HepG2 (cell line): ENCODE measurements around the gene VAV2. TPM values are rescaled to one million over a fixed set of nuclear protein-coding genes. Genes with fewer than 3 reads are reported as not detected.

Experiments
- AHR ChIP-seq: IDR thresholded peaks from 2 replicates; pipeline ENCODE4 v1.6.1; 2018; ENCODE audit warnings: missing genetic modification reagents, missing compliant biosample characterization
- BCL6 ChIP-seq: IDR thresholded peaks from 2 replicates; pipeline ENCODE4 v1.6.1; 2016; ENCODE audit warnings: missing genetic modification reagents, missing compliant biosample characterization
- GABPA ChIP-seq, 2 experiments: IDR thresholded peaks; 2 replicates each; pipeline ENCODE4 v1.6.1; 2011 to 2016; ENCODE audit warnings: low read depth in 2 of 2, low read length in 1 of 2, missing biosample characterization in 1 of 2, missing genetic modification characterization in 1 of 2
- KDM2A ChIP-seq: sonication (generic); formaldehyde crosslinking; IDR thresholded peaks from 2 replicates; pipeline ENCODE4 v1.4.0; 2020; ENCODE audit warnings: low read depth, missing genetic modification reagents, borderline replicate concordance
- NFYB ChIP-seq: sonication (generic); formaldehyde crosslinking; IDR thresholded peaks from 2 replicates; pipeline ENCODE4 v1.4.0; 2020; ENCODE audit warnings: missing genetic modification reagents
- RARA ChIP-seq: IDR thresholded peaks from 2 replicates; pipeline ENCODE4 v1.6.1; 2016; ENCODE audit warnings: missing genetic modification reagents, missing compliant biosample characterization
- SPEN ChIP-seq: sonication (generic); formaldehyde crosslinking; IDR thresholded peaks from 2 replicates; pipeline ENCODE4 v1.5.1; 2020; ENCODE audit warnings: low read depth, mild to moderate bottlenecking, missing genetic modification reagents
- TARDBP ChIP-seq: sonication (generic); formaldehyde crosslinking; IDR thresholded peaks from 2 replicates; pipeline ENCODE4 v1.8.0; 2022; ENCODE audit warnings: mild to moderate bottlenecking, missing genetic modification reagents
- YEATS4 ChIP-seq: sonication (generic); formaldehyde crosslinking; IDR thresholded peaks from 2 replicates; pipeline ENCODE4 v1.4.0; 2020; ENCODE audit warnings: missing genetic modification reagents, borderline replicate concordance
- ZNF232 ChIP-seq: sonication (generic); formaldehyde crosslinking; IDR thresholded peaks from 2 replicates; pipeline ENCODE4 v1.4.0; 2020; ENCODE audit warnings: missing genetic modification reagents, borderline replicate concordance
- ZNF235 ChIP-seq: sonication (generic); formaldehyde crosslinking; IDR thresholded peaks from 2 replicates; pipeline ENCODE4 v1.8.1; 2023; ENCODE audit warnings: mild to moderate bottlenecking, missing genetic modification reagents, borderline replicate concordance
- ZNF614 ChIP-seq: IDR thresholded peaks from 2 replicates; pipeline ENCODE4 v1.6.1; 2018; ENCODE audit warnings: missing biosample characterization, missing genetic modification reagents, inconsistent platforms, borderline replicate concordance
- ZNF746 ChIP-seq: sonication (generic); formaldehyde crosslinking; IDR thresholded peaks from 2 replicates; pipeline ENCODE4 v1.8.0; 2022; ENCODE audit warnings: mild to moderate bottlenecking, missing genetic modification reagents
- polyA plus RNA-seq, 8 experiments: library from polyadenylated mRNA; depleted of rRNA in 3 of 8; stranded (reverse) in 7 of 8; unstranded in 1 of 8; fragments of >200 nt; fragmentation: Illumina TruSeq in 4 of 8; extraction: Trizol in 4 of 8; gene quantifications; 2 replicates each; pipeline versions ENCODE4 v1.2.1 to v1.2.3, GENCODE V29; 2011 to 2016; ENCODE audit warnings: low read depth in 4 of 8, missing spikeins in 1 of 8, mixed read lengths in 1 of 8; ENCODE audit not compliant: insufficient read depth in 1 of 8
- total RNA-seq, 5 experiments: library from RNA; depleted of rRNA; stranded (reverse); fragments of >200 nt; fragmentation: Illumina TruSeq; extraction: Trizol; gene quantifications; 2 replicates each; pipeline ENCODE4 v1.2.3, GENCODE V29; 2016; ENCODE audit warnings: low read depth in 1 of 5
- TF ChIP-seq, protein P1 (sequence below): sonication (generic); formaldehyde crosslinking; IDR thresholded peaks from 2 replicates; pipeline ENCODE4 v1.4.0; 2020; ENCODE audit warnings: low read depth, missing genetic modification reagents
- TF ChIP-seq, protein P2 (sequence below): sonication (generic); formaldehyde crosslinking; conservative IDR thresholded peaks from 2 replicates; pipeline ENCODE4 v1.8.0; 2022; ENCODE audit warnings: missing genetic modification reagents
- TF ChIP-seq, protein P3 (sequence below): IDR thresholded peaks from 2 replicates; pipeline ENCODE4 v1.6.1; 2016; ENCODE audit warnings: low read depth, borderline replicate concordance
- TF ChIP-seq, protein P4 (sequence below): fragments of 450-650 bp; IDR thresholded peaks from 2 replicates; pipeline ENCODE4 v1.6.1; 2016

VAV2 gene
- total and polyA plus RNA-seq, 2 of the 13 experiments (the other 11 are each of a cell fraction or from before 2014, with no cell fraction given): 22.5 to 22.9 TPM

DNA sequence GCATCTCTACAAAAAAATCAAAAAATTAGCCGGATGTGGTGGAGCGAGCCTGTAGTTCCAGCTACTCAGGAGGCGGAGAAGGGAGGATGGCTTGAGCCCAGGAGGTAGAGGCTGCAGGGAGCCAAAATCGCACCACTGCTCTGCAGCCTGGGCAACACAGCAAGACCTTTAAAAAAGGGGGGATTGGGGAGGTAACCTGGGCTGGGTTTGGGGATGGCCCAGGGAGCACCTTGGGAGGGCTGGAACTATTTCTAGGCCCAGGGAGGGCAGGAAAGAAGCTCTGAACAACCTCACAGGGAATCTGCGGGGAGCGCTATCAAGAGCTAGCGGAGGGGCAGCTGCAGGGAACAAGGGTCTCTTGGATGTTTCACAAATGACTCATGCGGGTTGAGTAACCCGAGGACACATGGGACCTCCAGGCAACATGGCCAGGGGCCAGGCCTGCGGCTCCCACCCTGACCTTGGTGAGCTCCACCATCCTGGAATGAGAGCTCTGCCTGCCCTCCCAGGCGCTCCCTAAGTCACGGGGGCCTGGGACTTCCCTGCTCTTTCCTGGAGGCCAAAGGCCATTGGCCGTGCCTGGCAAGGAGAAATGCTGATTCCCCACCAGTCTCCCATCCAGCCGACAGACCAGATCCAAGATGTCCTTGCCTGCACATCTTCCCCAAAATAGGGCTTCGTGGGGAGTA lies 277.4 kb downstream of the VAV2 start (continued):
- TF ChIP-seq KDM2A (CRISPR knock-in tag): peak; percentile 81
- TF ChIP-seq, protein P1, sequence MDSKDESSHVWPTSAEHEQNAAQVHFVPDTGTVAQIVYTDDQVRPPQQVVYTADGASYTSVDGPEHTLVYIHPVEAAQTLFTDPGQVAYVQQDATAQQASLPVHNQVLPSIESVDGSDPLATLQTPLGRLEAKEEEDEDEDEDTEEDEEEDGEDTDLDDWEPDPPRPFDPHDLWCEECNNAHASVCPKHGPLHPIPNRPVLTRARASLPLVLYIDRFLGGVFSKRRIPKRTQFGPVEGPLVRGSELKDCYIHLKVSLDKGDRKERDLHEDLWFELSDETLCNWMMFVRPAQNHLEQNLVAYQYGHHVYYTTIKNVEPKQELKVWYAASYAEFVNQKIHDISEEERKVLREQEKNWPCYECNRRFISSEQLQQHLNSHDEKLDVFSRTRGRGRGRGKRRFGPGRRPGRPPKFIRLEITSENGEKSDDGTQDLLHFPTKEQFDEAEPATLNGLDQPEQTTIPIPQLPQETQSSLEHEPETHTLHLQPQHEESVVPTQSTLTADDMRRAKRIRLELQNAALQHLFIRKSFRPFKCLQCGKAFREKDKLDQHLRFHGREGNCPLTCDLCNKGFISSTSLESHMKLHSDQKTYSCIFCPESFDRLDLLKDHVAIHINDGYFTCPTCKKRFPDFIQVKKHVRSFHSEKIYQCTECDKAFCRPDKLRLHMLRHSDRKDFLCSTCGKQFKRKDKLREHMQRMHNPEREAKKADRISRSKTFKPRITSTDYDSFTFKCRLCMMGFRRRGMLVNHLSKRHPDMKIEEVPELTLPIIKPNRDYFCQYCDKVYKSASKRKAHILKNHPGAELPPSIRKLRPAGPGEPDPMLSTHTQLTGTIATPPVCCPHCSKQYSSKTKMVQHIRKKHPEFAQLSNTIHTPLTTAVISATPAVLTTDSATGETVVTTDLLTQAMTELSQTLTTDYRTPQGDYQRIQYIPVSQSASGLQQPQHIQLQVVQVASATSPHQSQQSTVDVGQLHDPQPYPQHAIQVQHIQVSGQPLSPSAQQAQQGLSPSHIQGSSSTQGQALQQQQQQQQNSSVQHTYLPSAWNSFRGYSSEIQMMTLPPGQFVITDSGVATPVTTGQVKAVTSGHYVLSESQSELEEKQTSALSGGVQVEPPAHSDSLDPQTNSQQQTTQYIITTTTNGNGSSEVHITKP (CRISPR knock-in tag): peak; percentile 80; the same call in 1 of the 2 replicates
- no peak for TF ChIP-seq AHR (CRISPR knock-in tag)
- TF ChIP-seq BCL6 (CRISPR knock-in tag): peak; percentile 89
- TF ChIP-seq, protein P2, sequence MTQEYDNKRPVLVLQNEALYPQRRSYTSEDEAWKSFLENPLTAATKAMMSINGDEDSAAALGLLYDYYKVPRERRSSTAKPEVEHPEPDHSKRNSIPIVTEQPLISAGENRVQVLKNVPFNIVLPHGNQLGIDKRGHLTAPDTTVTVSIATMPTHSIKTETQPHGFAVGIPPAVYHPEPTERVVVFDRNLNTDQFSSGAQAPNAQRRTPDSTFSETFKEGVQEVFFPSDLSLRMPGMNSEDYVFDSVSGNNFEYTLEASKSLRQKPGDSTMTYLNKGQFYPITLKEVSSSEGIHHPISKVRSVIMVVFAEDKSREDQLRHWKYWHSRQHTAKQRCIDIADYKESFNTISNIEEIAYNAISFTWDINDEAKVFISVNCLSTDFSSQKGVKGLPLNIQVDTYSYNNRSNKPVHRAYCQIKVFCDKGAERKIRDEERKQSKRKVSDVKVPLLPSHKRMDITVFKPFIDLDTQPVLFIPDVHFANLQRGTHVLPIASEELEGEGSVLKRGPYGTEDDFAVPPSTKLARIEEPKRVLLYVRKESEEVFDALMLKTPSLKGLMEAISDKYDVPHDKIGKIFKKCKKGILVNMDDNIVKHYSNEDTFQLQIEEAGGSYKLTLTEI: no peak
- 0 out of 2 replicates have a peak, but pooled peaks have one; percentile 51 for TF ChIP-seq ZNF235 (CRISPR knock-in tag)
- no peak for TF ChIP-seq GABPA (IDR thresholded peaks at IDR 0.05; ENCODE audit: low read depth, low read length)
- TF ChIP-seq GABPA (CRISPR knock-in tag; IDR thresholded peaks at IDR 0.05; ENCODE audit: low read depth): 0 out of 2 replicates have a peak, but pooled peaks have one; percentile 15
- TF ChIP-seq RARA: peak; percentile 92
- TF ChIP-seq SPEN: peak; percentile 76; the same call in 1 of the 2 replicates
- TF ChIP-seq, protein P3, sequence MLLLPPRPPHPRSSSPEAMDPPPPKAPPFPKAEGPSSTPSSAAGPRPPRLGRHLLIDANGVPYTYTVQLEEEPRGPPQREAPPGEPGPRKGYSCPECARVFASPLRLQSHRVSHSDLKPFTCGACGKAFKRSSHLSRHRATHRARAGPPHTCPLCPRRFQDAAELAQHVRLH (CRISPR knock-in tag): peak; percentile 45; the same call in 1 of the 2 replicates
- TF ChIP-seq ZNF746 (CRISPR knock-in tag): peak; percentile 83
- peak; percentile 55; the same call in 1 of the 2 replicates for TF ChIP-seq ZNF232 (CRISPR knock-in tag)
- TF ChIP-seq YEATS4: peak; percentile 81
- TF ChIP-seq ZNF614: peak; percentile 53; the same call in 1 of the 2 replicates
- TF ChIP-seq NFYB (CRISPR knock-in tag): peak; percentile 42; the same call in 1 of the 2 replicates
- TF ChIP-seq TARDBP: peak; percentile 81; the same call in 1 of the 2 replicates
- TF ChIP-seq, protein P4, sequence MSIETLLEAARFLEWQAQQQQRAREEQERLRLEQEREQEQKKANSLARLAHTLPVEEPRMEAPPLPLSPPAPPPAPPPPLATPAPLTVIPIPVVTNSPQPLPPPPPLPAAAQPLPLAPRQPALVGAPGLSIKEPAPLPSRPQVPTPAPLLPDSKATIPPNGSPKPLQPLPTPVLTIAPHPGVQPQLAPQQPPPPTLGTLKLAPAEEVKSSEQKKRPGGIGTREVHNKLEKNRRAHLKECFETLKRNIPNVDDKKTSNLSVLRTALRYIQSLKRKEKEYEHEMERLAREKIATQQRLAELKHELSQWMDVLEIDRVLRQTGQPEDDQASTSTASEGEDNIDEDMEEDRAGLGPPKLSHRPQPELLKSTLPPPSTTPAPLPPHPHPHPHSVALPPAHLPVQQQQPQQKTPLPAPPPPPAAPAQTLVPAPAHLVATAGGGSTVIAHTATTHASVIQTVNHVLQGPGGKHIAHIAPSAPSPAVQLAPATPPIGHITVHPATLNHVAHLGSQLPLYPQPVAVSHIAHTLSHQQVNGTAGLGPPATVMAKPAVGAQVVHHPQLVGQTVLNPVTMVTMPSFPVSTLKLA: peak; percentile 49
